Measurements from ENCODE around the gene PALLD.

- TF ChIP-seq EZH2 (IDR thresholded peaks at IDR 0.05; ENCODE audit: low read length, unreplicated experiment) (no peak), CTCF (conservative IDR thresholded peaks at IDR 0.05; ENCODE audit: low read depth, low read length) (no peak)
These were observed 9.2 kb downstream of the PALLD start for GRCh38 chr4:168506014-168506413.
